IPS-18c (cell line): ENCODE measurements around the gene MCRIP2.

Experiments
- H3K4me3 ChIP-seq: 2 replicates; pipeline ENCODE4 v1.7.0; 2013; ENCODE audit warnings: low read depth, mild to moderate bottlenecking, low read length, moderate library complexity; ENCODE audit not compliant: insufficient read depth
- H3K9me3 ChIP-seq: one replicate; pipeline ENCODE4 v1.6.1; 2013; ENCODE audit warnings: mild to moderate bottlenecking, low read length, moderate library complexity; ENCODE audit not compliant: control insufficient read depth, insufficient read depth

Gene MCRIP2

DNA sequence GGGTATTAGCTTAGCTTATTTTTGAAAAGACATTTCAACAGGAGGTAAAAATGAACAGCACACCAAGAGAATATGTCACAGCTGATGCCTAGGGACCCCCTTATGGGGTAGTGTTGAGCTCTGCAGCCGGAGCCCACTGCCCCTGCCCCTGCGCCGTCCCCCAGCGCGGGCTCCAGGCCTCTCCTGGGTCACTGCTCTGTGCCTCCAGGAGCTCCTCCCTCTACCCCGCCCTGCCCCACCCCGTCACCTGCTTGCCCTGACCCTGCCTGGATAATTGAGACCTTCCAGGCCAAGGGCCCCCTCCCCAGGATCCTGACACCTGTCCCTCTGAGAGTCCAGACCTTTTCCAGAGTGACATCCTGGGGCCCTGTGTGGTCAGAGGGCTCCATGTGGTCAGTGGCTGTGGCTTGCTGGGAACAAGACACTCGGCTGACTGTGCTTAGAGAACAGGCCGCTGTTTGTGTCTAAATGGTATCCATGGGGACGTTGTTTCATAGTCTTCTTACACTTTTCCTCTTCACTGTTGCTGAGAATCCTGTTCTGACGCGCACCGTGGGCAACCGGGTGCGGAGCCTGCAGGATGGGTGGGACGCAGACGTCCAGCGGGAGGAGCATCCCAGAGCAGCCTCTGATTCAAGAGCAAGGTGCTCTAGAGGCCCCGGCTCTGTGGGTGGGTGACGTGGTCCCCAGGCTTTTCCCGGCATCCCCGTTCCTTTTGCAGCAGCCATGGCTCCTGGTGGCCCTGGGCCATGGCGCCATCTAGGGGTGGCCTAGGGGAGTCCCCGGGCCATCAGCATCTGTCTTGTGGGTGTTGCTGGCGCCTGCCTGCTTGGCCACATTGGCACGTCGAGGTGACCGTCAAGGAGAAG, 30.9 kb upstream of the MCRIP2 start:
- H3K4me3 ChIP-seq, result no peak overlapping the region
- no peaks in the 10 kb centered on the region for H3K9me3 ChIP-seq

DNA sequence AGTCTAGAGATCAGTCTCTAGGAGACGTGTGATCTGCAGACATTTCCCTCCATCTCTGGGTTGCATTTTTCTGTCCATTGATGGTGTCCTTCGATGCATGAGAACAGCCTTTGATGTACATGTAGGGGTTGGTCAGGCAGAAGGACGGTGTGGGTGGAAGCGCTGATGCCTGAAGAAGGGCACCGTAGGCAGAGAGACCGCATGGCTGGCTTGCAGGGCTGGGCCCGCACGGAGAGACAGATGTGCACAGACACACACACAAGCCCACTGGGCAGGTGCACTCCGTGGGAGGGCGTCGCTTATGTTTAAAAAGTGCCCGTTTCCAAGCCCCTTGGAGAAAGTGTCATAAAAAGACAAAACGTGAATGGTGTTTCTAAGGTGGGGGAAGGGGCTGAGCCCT, 26.5 kb upstream of the MCRIP2 start:
- Histone ChIP-seq H3K9me3 (no peaks in the 10 kb centered on the region), H3K4me3 (no peak overlapping the region)

DNA sequence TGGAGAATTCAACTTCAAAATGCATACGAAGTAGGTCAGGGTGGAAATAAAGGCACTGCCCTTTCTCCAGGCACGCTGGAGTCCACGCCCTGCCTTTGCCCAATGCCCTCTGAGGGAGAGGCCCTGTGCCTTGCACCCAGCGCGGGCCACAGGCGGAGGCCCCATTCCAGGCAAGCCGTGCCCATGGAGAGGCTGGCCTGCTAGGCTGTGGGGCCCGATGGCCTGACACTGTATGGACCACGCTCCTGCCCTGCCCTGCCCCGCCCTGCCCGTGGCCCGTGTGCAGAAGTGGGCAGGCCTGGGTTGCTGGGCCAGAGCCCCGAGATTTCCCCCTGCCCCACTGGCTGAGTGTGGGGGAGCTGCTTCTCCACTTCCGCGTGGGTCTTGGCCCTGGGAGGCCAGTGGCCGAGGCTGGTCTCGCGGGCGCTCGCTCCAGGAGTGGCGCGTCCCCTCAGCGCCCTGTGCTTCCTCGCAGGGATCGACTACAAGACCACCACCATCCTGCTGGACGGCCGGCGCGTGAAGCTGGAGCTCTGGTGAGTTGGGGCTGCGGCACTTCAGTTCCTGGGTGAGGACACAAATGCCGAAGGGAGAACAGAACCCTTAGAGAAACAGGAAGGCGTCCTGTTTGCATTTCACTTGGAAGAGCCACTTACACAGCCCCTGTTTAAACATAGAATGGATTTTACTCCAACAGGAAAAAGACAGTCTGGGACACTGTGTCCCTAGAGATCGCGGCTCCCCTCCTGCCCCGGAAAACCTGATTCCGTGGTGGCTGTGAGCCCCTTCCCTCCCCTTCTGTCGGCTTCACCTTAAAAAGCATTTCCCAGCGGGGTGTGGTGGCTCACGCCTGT, 24.7 kb upstream of the MCRIP2 start:
- Histone ChIP-seq H3K4me3 (no peak overlapping the region), H3K9me3 (no peaks in the 10 kb centered on the region)

DNA sequence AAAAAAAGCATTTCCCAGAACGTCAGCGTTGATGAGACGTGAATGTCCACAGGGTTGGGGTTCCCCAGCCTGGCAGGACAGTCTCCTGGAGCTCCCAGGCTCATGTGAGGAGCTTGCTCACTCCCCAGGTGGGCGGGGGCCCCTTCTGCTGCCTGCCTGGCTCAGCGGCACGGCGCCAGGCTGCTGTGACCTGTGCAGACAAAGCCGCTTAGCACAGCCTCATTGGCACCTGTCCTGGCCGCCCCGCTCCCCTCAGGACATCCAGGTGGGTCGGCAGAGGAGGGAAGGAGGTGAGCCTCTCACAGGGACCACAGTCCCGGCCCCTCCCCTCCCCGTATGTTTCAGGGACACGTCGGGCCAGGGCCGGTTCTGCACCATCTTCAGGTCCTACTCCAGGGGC, 23.8 kb upstream of the MCRIP2 start:
- Histone ChIP-seq H3K4me3 (no peak overlapping the region), H3K9me3 (no peaks in the 10 kb centered on the region)

DNA sequence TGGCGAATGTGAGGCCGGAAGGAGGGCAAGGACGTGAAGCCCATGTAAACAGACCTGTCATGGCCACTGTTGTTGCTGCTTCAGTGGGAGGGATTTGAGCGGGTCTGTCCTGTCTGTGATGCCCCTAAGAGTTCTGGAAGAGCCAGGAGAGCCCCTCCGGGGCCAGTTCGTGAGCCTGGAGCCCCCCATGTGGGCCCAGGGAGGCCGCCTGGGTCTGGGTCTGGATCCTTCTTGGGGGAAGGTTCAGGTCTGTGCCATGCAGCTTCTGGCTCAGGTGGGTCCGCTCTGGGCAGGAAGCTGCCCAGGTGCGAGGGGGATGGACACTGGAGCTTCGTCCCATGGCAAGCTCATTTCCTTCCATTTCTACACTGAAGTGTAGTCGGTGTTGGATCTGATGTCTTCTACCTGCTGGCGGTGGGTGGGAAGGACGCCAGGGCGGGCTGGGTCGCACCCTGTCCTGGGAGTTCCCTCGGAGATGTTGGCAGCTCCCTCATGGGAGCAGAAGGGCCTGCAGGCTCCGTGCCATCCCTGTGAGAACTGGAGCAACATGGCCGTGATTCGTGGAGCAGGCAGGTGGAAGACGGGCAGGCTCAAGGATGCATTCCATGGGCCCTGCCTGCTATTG, 22.0 kb upstream of the MCRIP2 start:
- Histone ChIP-seq H3K9me3 (no peaks in the 10 kb centered on the region), H3K4me3 (no peak overlapping the region)

DNA sequence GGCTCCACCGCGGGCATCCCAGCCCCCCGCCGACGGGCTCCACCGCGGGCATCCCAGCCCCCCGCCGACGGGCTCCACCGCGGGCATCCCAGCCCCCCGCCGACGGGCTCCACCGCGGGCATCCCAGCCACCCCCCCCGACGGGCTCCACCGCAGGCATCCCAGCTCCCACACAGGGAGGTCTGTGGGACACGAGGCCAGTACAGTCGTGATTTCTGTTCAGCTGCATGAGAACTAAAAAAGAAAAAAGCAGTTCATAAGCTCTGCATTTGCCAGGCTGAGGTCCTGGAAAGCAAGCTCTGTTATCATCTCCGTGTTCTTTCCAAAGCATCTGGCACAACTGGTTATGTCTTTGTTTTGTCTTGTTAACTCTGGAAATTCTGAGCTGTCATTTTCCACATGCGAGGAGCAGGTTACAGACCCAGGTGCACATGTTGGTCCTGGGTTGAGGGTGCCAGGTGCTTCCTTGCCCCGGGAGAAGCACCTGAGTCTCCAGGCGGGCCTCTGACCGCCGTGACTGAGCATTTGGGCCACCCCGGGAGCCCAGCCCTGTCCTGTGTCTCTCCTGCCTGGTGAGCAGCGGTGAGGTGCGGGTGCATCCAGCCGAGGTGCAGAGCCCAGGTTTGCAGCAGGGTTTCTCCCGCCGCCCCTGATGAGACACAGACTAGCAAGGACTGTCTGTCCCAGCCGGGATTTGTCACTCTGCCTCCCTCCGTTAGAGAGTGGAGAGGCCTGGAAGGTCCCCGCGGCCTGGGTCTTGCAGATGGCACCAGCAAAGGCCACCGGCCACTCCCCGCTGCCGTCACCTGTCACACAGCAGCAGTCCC, 20.7 kb upstream of the MCRIP2 start:
- Histone ChIP-seq H3K4me3 (no peak overlapping the region), H3K9me3 (no peaks in the 10 kb centered on the region)

DNA sequence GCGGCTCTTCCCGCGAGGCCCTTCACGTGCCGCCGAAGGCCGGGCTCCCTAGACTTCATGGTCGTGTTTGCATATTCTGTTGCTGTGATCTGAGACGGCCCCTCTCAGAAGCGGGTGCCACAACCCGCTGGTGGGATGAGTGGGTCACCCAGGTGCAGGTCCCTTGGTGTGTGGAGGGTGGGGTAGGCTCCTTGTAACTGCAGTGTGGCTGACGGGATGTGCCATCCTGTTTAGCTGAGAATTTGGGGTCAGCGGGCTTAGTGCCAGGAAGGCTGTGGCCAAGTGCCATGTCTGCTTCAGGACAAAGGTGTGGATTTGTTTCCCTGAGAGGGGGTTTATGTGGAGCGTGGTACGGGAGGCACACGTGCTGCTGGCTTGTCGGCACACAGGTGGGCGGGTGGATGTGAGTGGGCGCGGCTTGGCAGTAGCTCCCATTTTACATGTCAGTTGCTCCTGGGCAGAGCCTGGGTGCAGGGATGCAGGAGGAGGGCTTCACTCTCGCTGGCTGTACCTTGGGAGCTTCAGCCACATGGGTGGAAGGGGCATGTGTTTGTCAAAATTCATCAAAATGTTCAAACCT, 20.0 kb upstream of the MCRIP2 start:
- no peaks in the 10 kb centered on the region for H3K9me3 ChIP-seq
- H3K4me3 ChIP-seq, result no peak overlapping the region

DNA sequence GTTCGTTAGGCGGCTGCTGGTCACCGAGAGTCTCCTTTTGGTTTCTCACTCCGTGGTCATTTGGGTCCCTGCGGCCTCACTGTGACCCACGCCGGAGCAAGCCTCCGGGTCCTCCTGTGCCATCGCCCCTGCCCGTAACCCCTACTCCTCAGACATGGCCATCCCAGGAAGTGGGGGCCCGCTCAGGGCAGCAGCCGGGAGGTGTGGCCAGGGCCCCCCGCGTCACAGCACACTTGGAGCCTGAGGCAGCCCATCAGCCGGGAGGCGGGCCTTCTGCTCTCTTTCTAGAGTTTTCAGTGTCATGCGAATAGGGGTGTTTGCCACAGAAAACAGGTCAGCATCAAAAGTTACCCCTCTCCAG, 18.7 kb upstream of the MCRIP2 start:
- H3K4me3 ChIP-seq, result no peak overlapping the region
- H3K9me3 ChIP-seq, result no peaks in the 10 kb centered on the region

DNA sequence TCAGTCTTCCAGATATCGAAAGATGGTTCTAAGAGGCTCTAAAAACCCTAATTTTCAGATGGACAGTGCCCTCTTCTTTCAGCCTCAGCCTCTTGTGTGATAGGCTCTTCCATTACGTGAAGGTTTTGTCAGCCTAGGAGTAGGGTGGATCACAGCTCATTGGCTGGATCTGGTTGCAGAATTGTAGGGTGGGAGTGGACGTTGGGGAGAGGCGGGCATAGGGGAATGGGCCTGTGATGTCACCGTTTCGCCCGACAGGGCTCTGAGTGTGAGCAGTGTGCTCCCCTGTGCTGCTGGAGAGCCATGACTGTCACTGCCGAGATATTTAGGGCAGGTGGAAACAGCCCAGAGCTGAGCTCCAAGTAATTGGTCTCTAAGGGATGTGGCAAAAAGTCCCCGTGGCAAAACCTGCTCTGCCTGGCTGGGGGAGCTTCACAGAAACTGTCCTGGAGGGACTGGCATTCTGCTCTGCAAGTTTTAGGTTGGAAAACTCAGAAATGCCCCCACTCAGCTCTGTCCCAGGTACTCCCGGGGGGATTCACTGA, 17.0 kb upstream of the MCRIP2 start:
- H3K4me3 ChIP-seq, result no peak overlapping the region
- no peaks in the 10 kb centered on the region for H3K9me3 ChIP-seq

DNA sequence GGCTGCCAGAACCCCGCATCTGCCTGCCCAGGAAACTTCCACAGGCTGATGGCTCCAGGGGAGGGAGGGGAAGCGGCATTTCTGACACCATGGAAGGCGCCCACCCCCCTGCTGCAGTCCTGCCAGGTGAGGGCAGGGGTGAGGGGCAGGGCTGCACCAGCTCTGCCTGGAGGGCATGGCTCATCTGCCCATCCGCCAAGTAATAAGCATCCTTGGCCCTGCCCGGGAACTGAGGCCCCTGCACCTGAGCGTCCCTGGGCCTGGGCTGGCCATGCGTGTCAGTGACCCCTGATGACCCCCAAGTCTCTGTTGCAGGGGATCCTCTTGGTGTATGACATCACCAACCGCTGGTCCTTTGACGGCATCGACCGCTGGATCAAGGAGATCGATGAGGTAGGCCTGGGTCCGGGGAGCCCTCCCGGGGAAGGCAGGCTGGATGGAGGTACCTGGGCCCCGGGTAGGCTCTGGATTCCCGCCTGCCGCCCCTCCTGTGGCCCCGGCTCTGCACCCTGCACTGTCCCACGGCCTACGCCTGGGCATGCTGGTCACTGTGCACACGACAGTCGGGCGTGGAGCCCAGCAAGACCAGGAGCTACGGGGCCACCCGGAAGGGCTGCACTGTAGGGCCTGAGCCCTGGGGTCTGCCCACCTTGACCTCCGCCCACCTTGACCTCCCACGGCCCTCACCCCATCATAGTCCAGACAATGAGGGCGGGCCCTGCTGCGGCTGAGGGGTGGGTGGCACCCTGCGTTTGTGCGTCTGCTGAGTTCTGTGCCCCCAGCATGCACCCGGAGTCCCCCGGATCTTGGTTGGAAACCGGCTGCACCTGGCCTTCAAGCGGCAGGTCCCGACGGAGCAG, 16.3 kb upstream of the MCRIP2 start:
- no peaks in the 10 kb centered on the region for H3K9me3 ChIP-seq
- H3K4me3 ChIP-seq, result no peak overlapping the region

DNA sequence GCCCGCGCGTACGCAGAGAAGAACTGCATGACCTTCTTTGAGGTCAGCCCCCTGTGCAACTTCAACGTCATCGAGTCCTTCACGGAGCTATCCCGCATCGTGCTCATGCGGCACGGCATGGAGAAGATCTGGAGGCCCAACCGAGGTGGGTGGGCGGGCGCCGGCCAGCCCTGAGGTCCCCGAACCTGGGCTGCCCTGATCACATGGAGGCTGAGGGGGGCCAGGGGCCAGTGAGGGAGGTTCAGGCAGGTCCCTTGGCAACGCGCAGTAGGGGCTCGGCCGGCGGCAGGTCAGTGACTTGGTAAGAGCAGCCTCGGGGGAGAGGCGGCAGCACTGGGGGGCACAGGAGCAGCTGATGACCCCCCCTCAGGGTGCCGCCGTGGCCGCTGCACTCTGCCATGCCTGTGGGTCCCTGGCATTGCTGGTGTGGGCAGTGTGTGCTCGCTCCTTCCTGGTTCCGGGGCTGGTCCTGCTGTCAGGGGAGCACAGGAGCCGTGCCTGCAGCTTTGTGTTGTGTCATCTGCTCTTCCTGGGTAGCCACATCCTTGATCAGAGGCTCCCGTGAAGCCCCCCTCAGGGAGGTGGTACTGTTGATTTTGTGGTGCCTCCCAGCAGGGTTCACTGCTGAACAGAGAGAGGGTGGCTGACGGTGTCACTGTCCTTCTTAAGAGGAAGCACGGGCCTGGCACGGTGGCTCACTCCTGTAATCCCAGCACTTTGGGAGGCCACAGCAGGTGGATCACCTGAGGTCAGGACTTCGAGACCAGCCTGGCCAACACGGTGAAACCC, 15.5 kb upstream of the MCRIP2 start:
- Histone ChIP-seq H3K9me3 (no peaks in the 10 kb centered on the region), H3K4me3 (no peak overlapping the region)

DNA sequence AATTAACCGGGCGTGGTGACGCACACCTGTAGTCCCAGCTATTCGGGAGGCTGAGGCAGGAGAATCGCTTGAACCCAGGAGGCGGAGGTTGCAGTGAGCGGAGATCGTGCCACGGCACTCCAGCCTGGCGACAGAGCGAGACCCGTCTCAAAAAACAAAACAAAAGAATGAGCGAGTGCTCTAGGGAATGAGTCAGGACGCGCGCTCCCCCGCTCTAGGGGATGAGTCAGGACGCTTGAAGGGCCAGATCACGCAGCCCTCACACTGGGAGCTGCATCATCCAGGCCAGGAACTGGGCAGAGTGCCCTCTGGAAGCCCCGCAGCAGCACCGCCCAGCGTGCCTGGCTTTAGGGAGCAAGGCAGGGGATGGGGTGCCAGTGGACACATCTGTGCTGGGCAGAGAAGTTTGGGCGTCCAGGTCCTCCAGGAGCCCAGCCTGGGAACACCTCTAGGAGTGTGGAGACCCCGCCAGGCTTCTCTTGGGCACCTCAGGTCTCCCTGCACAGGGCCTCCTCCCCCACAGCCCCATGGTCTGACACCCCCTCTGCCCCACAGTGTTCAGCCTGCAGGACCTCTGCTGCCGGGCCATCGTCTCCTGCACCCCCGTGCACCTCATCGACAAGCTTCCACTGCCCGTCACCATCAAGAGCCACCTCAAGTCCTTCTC, 14.7 kb upstream of the MCRIP2 start:
- Histone ChIP-seq H3K9me3 (no peaks in the 10 kb centered on the region), H3K4me3 (no peak overlapping the region)

DNA sequence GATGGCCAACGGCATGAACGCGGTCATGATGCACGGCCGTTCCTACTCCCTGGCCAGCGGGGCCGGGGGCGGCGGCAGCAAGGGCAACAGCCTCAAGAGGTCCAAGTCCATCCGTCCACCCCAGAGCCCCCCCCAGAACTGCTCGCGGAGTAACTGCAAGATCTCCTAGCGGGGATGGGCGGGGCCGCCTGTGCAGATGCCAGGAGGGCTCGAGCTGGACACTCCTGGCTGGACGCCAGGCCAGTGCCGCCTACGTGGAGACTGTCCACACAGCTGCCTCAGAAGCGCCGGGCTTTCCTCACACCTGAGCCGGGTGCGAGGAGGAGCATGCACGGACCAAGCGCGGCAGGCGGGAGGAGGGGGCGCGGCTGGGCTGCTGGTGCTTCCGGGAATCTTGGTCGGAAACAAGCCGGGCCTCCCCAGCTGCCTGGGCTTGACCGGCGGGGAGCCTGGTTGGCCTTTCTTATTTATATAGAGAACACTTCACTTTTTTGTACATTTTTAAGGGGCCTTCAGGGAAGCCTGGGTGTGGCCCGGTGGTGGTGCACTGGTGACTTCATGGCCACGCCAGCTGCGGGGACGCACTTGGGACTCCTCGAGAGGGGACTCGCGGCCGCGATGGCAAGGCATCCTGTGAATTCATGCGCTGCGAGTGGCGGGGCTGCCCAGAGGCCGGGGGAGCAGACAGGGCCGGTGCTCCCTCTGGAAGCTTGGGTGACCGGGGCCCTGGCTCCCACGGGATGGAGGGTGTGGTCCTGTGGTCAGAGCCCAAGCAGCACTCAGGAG, 14.0 kb upstream of the MCRIP2 start:
- no peaks in the 10 kb centered on the region for H3K9me3 ChIP-seq
- no peak overlapping the region for H3K4me3 ChIP-seq
